Stimulated activated CD8-positive, alpha-beta memory T cell treated with anti-CD3 and anti-CD28 coated beads, Interleukin-12 subunit alpha, Interleukin-12 subunit beta, amount 100 ng/mL, for 24 hours (primary cell): Measurements from ENCODE around the gene LRBA.
"Not testable (repeated sequence)": the region's sequence is repeated elsewhere in the genome, so short reads cannot be mapped to it uniquely, and the experiment has no call there.

ENCODE experiments used
- DNase-seq: peaks from one replicate; pipeline ENCODE4 v3.0.0-alpha.2; 2020; ENCODE audit errors: extremely low read depth

Gene LRBA

GRCh38 chr4:150976478-150977118 is 38.5 kb downstream of the LRBA start:
- no peak for DNase-seq

GRCh38 chr4:150974750-150975149 is 40.3 kb downstream of the LRBA start:
- no peak for DNase-seq

- no peak for DNase-seq
These were observed 40.8 kb downstream of the LRBA start for GRCh38 chr4:150974252-150974640.

- DNase-seq, result no peak
These were observed 41.3 kb downstream of the LRBA start for GRCh38 chr4:150973626-150974251.

GRCh38 chr4:150972592-150972991 is 42.5 kb downstream of the LRBA start:
- DNase-seq, result no peak

GRCh38 chr4:150971901-150972300 is 43.2 kb downstream of the LRBA start:
- DNase-seq, result no peak

- DNase-seq, result no peak
These were observed 44.4 kb downstream of the LRBA start for GRCh38 chr4:150970685-150971151.

- DNase-seq, result no peak
These were observed 50.3 kb downstream of the LRBA start for GRCh38 chr4:150964754-150965153.

GRCh38 chr4:150963602-150964345 is 51.3 kb downstream of the LRBA start:
- not testable (repeated sequence) for DNase-seq

GRCh38 chr4:150962245-150962644 is 52.8 kb downstream of the LRBA start:
- no peak for DNase-seq

- DNase-seq, result no peak
These were observed 53.5 kb downstream of the LRBA start for GRCh38 chr4:150961566-150961965.

- no peak for DNase-seq
These were observed 54.3 kb downstream of the LRBA start for GRCh38 chr4:150960818-150961217.

GRCh38 chr4:150960079-150960478 is 55.0 kb downstream of the LRBA start:
- DNase-seq, result no peak

GRCh38 chr4:150957981-150958380 is 57.1 kb downstream of the LRBA start:
- not testable (repeated sequence) for DNase-seq

- DNase-seq, result not testable (repeated sequence)
These were observed 58.0 kb downstream of the LRBA start for GRCh38 chr4:150957095-150957494.

GRCh38 chr4:150953916-150954315 is 61.2 kb downstream of the LRBA start:
- DNase-seq, result not testable (repeated sequence)

- no peak for DNase-seq
These were observed 62.8 kb downstream of the LRBA start for GRCh38 chr4:150952167-150952845.

- DNase-seq, result no peak
These were observed 64.3 kb downstream of the LRBA start for GRCh38 chr4:150950657-150951288.

GRCh38 chr4:150949943-150950342 is 65.1 kb downstream of the LRBA start:
- DNase-seq, result no peak

GRCh38 chr4:150949342-150949741 is 65.7 kb downstream of the LRBA start:
- DNase-seq, result no peak

- DNase-seq, result no peak
These were observed 66.4 kb downstream of the LRBA start for GRCh38 chr4:150948710-150949109.

- DNase-seq, result no peak
These were observed 67.0 kb downstream of the LRBA start for GRCh38 chr4:150948074-150948473.
